Posterior vena cava (tissue), 2 donors: ENCODE results near the gene CRTC3. TPM values are rescaled to one million over a fixed set of nuclear protein-coding genes. Genes with fewer than 3 reads are reported as not detected.

ENCODE experiments used
- DNase-seq: peaks from one replicate; pipeline ENCODE4 v3.0.0-alpha.2; 2020; ENCODE audit warnings: low spot score
- intact Hi-C, 2 donors: fragments of 100-400 bp; cut with DNase I; formaldehyde crosslinking; loops; one replicate each; pipeline versions ENCODE4 v1.14.1 to v1.14.2; 2022 to 2023
- total RNA-seq, 2 donors: library from RNA; stranded (reverse); fragmentation: NEBNext Ultra II Directional; extraction: Animal tissue kit (Norgen Biotek cat#: 25700); gene quantifications; one replicate each; pipeline ENCODE4 v1.2.1, GENCODE V29; 2021
- donor health status: DM: yes; HTN: yes; CAD: no.
- donor health status: DM: yes; HTN: yes; CAD: no.

CRTC3 gene
- total RNA-seq, 2 donors from 2014 or later = 48.0 to 55.5 TPM

- intact Hi-C loops = no loop called here
Observed at GRCh38 chr15:90638963-90639362, 109.2 kb downstream of the CRTC3 start.

GRCh38 chr15:90640862-90641261 is 111.1 kb downstream of the CRTC3 start:
- intact Hi-C loops = loop anchor here in 1 of 2 donors (10.0 kb wide), 1 partner anchor 244 kb away; the partner anchor contains the start of gene FES
- no peak for DNase-seq

More at GRCh38 chr15:90638963-90639362, 109.2 kb downstream of the CRTC3 start:
- DNase-seq = no peak

- intact Hi-C loops = loop anchor here in 1 of 2 donors (10.0 kb wide), 1 partner anchor 243 kb away; the partner anchor contains the start of gene FES
- DNase-seq = no peak
Observed at GRCh38 chr15:90641581-90642463, 112.1 kb downstream of the CRTC3 start.

- intact Hi-C loops = loop anchor here in 1 of 2 donors (10.0 kb wide), 1 partner anchor 242 kb away; the partner anchor contains the start of gene FES
- peak; percentile 78 for DNase-seq
Observed at GRCh38 chr15:90642464-90643300, 113.0 kb downstream of the CRTC3 start.

- peak; percentile 29 for DNase-seq
- intact Hi-C loops = loop anchor here in 1 of 2 donors (10.0 kb wide), 1 partner anchor 242 kb away; the partner anchor contains the start of gene FES
Observed at GRCh38 chr15:90643301-90643632, 113.5 kb downstream of the CRTC3 start.

GRCh38 chr15:90644526-90644925 is 114.8 kb downstream of the CRTC3 start:
- DNase-seq = peak; percentile 5
- intact Hi-C loops = loop anchor here in 1 of 2 donors (10.0 kb wide), 1 partner anchor 240 kb away; the partner anchor contains the start of gene FES

GRCh38 chr15:90644952-90645725 is 115.4 kb downstream of the CRTC3 start:
- peak; percentile 60 for DNase-seq
- intact Hi-C loops = loop anchor here (5.0 to 10.0 kb wide), 2 partner anchors 42 to 240 kb away; partner anchors contain the start of gene FES (in 1 of the 2)

GRCh38 chr15:90645873-90646575 is 116.3 kb downstream of the CRTC3 start:
- DNase-seq = peak; percentile 78
- intact Hi-C loops = loop anchor here (2.0 to 10.0 kb wide), 3 partner anchors 41 to 239 kb away; partner anchors contain the start of gene FES (in 1 of the 2)

- peak; percentile 47 for DNase-seq
- intact Hi-C loops = loop anchor here (2.0 to 10.0 kb wide), 3 partner anchors 41 to 238 kb away; partner anchors contain the start of gene FES (in 1 of the 2)
Observed at GRCh38 chr15:90646662-90647305, 117.1 kb downstream of the CRTC3 start.

GRCh38 chr15:90647326-90647725 is 117.6 kb downstream of the CRTC3 start:
- intact Hi-C loops = loop anchor here (2.0 to 10.0 kb wide), 3 partner anchors 40 to 237 kb away; partner anchors contain the start of gene FES (in 1 of the 2)
- peak; percentile 19 for DNase-seq

- peak; percentile 94 for DNase-seq
- intact Hi-C loops = loop anchor here (5.0 to 10.0 kb wide), 2 partner anchors 39 to 236 kb away; partner anchors contain the start of gene FES (in 1 of the 2)
Observed at GRCh38 chr15:90648137-90649070, 118.7 kb downstream of the CRTC3 start.

- DNase-seq = no peak
- intact Hi-C loops = loop anchor here in 1 of 2 donors (2.0 kb wide), 1 partner anchor 234 kb away; the partner anchor contains the start of gene FES
Observed at GRCh38 chr15:90650117-90650955, 120.6 kb downstream of the CRTC3 start.

- DNase-seq = peak; percentile 62
- intact Hi-C loops = loop anchor here in 1 of 2 donors (2.0 kb wide), 1 partner anchor 234 kb away; the partner anchor contains the start of gene FES
Observed at GRCh38 chr15:90650956-90651689, 121.4 kb downstream of the CRTC3 start.
